ENCODE measurements around the gene GNAI3.

DNA sequence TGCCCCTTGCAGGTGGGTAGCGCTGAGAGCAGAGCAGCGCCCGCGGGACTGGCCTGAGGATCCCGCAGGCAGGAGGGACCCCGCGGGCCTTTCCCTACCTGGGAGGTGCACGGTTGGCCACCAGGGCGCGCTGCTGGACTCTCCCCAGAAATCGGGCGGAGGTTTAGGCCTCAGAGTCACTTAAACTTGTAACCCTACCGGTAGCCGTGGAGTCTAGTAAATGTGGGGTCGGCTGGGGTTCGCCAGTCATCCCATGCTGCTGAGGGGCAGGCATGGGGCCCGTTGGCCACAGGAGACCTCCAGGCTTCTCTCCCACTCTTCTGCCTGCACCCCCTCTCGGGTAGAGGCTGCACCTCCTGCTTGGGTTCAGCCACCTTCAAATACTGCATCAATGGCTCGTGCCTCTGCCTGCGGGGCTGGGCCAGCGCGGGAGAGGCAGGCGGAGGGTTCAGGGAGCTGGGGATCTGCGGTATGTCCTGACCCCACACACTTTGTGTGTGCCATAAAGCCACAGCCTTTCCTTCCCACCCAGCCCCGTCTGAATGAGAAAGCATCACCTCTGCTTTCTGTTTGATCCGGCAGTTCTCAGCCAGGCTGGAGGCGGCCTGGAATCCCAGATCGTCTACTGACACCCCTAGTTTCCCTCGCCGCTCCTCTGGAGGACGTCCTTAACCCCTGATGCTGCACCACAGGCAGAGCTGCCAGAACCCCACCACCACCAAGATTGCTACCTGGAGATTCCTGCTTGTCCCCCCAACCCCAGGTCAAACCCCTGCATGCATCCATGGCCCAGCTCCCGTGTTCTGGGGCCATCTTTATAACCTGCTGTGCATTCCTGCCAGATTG is 95.2 kb downstream of the GNAI3 start:
- TF ChIP-seq, protein P1, sequence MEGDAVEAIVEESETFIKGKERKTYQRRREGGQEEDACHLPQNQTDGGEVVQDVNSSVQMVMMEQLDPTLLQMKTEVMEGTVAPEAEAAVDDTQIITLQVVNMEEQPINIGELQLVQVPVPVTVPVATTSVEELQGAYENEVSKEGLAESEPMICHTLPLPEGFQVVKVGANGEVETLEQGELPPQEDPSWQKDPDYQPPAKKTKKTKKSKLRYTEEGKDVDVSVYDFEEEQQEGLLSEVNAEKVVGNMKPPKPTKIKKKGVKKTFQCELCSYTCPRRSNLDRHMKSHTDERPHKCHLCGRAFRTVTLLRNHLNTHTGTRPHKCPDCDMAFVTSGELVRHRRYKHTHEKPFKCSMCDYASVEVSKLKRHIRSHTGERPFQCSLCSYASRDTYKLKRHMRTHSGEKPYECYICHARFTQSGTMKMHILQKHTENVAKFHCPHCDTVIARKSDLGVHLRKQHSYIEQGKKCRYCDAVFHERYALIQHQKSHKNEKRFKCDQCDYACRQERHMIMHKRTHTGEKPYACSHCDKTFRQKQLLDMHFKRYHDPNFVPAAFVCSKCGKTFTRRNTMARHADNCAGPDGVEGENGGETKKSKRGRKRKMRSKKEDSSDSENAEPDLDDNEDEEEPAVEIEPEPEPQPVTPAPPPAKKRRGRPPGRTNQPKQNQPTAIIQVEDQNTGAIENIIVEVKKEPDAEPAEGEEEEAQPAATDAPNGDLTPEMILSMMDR (IDR thresholded peaks at IDR 0.05; ENCODE audit: borderline replicate concordance, extremely low read depth, low read length, poor library complexity, severe bottlenecking) = peak; percentile 79
- no peak for TF ChIP-seq EZH2 (IDR thresholded peaks at IDR 0.05; ENCODE audit: borderline replicate concordance, low read depth, low read length, severe bottlenecking)

All from DND-41 (cell line).